Stimulated activated CD8-positive, alpha-beta memory T cell treated with anti-CD3 and anti-CD28 coated beads, Interleukin-15, amount 100 ng/mL, for 4 hours (primary cell): ENCODE data around the gene PHLDB1.

Source experiments
- DNase-seq, 2 donors: peaks; one replicate each; pipeline ENCODE4 v3.0.0-alpha.2; 2020; ENCODE audit warnings: low read depth in 2 of 2

The PHLDB1 gene

GRCh38 chr11:118621784-118622375 lies 14.5 kb downstream of the PHLDB1 start:
- no peak for DNase-seq

GRCh38 chr11:118622376-118623268 lies 15.2 kb downstream of the PHLDB1 start:
- DNase-seq, result no peak

GRCh38 chr11:118623269-118623655 lies 15.8 kb downstream of the PHLDB1 start:
- no peak for DNase-seq

- DNase-seq, result no peak
Observed at GRCh38 chr11:118625036-118625690, 17.7 kb downstream of the PHLDB1 start.

GRCh38 chr11:118625976-118626375 lies 18.6 kb downstream of the PHLDB1 start:
- no peak for DNase-seq

GRCh38 chr11:118627566-118627965 lies 20.2 kb downstream of the PHLDB1 start:
- DNase-seq, result no peak

GRCh38 chr11:118628031-118628430 lies 20.6 kb downstream of the PHLDB1 start:
- DNase-seq, result no peak

GRCh38 chr11:118628432-118628831 lies 21.0 kb downstream of the PHLDB1 start:
- no peak for DNase-seq

- no peak for DNase-seq
Observed at GRCh38 chr11:118628861-118629549, 21.6 kb downstream of the PHLDB1 start.

- no peak for DNase-seq
Observed at GRCh38 chr11:118629761-118630661, 22.6 kb downstream of the PHLDB1 start.

- DNase-seq, result no peak
Observed at GRCh38 chr11:118631142-118631909, 23.9 kb downstream of the PHLDB1 start.

GRCh38 chr11:118632577-118633318 lies 25.3 kb downstream of the PHLDB1 start:
- DNase-seq, result no peak

- DNase-seq, result no peak
Observed at GRCh38 chr11:118633319-118633690, 25.9 kb downstream of the PHLDB1 start.

- no peak for DNase-seq
Observed at GRCh38 chr11:118633979-118634378, 26.6 kb downstream of the PHLDB1 start.

- no peak for DNase-seq
Observed at GRCh38 chr11:118634431-118635236, 27.2 kb downstream of the PHLDB1 start.

GRCh38 chr11:118635237-118635591 lies 27.8 kb downstream of the PHLDB1 start:
- no peak for DNase-seq

- no peak for DNase-seq
Observed at GRCh38 chr11:118635642-118636041, 28.2 kb downstream of the PHLDB1 start.

- no peak for DNase-seq
Observed at GRCh38 chr11:118636569-118637290, 29.3 kb downstream of the PHLDB1 start.
